ENCODE measurements around the gene EFL1. TPM values are rescaled to one million over a fixed set of nuclear protein-coding genes. Genes with fewer than 3 reads are reported as not detected.

Gene EFL1
- total and polyA plus RNA-seq, 2 of the 8 experiments (the other 6 are each of a cell fraction or from before 2014, with no cell fraction given), result 10.8 to 31.5 TPM

DNA sequence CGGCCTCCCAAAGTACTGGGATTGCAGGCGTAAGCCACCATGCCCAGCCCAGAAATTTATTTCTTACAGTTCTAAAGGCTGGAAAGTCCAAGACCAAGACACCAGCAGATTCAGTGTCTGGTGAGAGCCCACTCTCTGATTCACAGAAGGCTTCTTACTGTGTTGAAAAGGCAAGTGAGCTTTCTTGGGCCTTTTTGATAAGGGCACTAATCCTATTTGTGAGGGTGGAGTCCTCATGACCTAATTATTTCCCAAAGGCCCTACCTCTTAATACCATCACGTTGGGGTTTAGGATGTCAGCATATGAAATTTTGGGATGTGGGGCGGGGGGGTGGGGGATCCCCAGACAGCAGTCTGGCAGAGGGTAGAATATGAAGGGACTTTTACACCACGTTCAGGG lies 169.2 kb downstream of the EFL1 start:
- H3K14ac ChIP-seq (ENCODE audit: insufficient read length), result no peak overlapping the region
- no peak overlapping the region for H2BK15ac ChIP-seq (ENCODE audit: low read length)
- H4K8ac ChIP-seq (ENCODE audit: extremely low read depth, insufficient read depth, low read length), result no peak overlapping the region
- H3K27me3 ChIP-seq (replicated peaks in 1 of 4; ENCODE audit: control insufficient read depth in 3 of 4, extremely low read depth in 1 of 4, insufficient read depth in 3 of 4, low read length in 3 of 4), result no peaks in the 10 kb centered on the region; a peak in 1 of 7 replicates
- H2AFZ ChIP-seq (ENCODE audit: low read length), result no peak overlapping the region
- H2BK120ac ChIP-seq (replicated peaks; ENCODE audit: low read depth, low read length), result no peak overlapping the region
- ChIA-PET POLR2A (ENCODE audit: partially characterized antibody) (interaction anchor here (0.6 kb wide), 1 partner anchor 47 kb away, joined by 3 read pairs; no protein-coding TSS in a partner anchor), CTCF (ENCODE audit: partially characterized antibody) (interaction anchor here (0.6 to 2.6 kb wide), 6 partner anchors 10 to 280 kb away, joined by 3 to 12 read pairs (median 6); no protein-coding TSS in a partner anchor)
- no peaks in the 10 kb centered on the region for H3K23me2 ChIP-seq (ENCODE audit: low read depth, low read length)
- no peak overlapping the region for H4K91ac ChIP-seq (replicated peaks; ENCODE audit: insufficient read length, low read length)
- no peak overlapping the region for H2AK5ac ChIP-seq (ENCODE audit: low read depth, low read length)
- H4K20me1 ChIP-seq (replicated peaks in 1 of 2; ENCODE audit: control insufficient read depth in 1 of 2, insufficient read depth in 2 of 2, low read length in 2 of 2), result no peaks in the 10 kb centered on the region
- H3K9me3 ChIP-seq (ENCODE audit: insufficient read depth in 2 of 2, low read depth in 1 of 2, low read length in 1 of 2), result no peaks in the 10 kb centered on the region
- FAIRE-seq, result no peak
- no peaks in the 10 kb centered on the region for H3K79me2 ChIP-seq (ENCODE audit: control insufficient read depth in 1 of 2, insufficient read depth in 2 of 2, low read length in 2 of 2)
- H4K5ac ChIP-seq (ENCODE audit: insufficient read length, low read depth, low read length), result no peak overlapping the region
- H2BK5ac ChIP-seq (ENCODE audit: low read depth, low read length), result no peak overlapping the region
- 82% methylated on average over 4 of the region's 5 CpGs; no CpG with 5 or more reads in 1 of the 2 experiments for WGBS, 2 experiments (ENCODE audit: extremely low coverage in 1 of 2, insufficient coverage in 1 of 2, insufficient read length in 1 of 2, insufficient replicate concordance in 2 of 2, low coverage in 1 of 2, low lambda C conversion rate in 2 of 2, missing lambda C conversion rate in 1 of 2)
- H3K4me1 ChIP-seq (replicated peaks in 1 of 4; ENCODE audit: control insufficient read depth in 3 of 4, insufficient read depth in 4 of 4, low read length in 3 of 4), result peaks cover 0 to 4% (median 1%) of the 10 kb centered on the region in 4 experiments; a peak in 2 of 7 replicates
- H3K56ac ChIP-seq (replicated peaks; ENCODE audit: insufficient read length, low read depth, low read length), result no peak overlapping the region
- H3K4me2 ChIP-seq (ENCODE audit: insufficient read depth in 1 of 2, low read depth in 2 of 2, low read length in 2 of 2), result no peak overlapping the region
- no peaks in the 10 kb centered on the region for H3K36me3 ChIP-seq (ENCODE audit: control insufficient read depth in 2 of 4, insufficient read depth in 4 of 4, low read length in 3 of 4)
- no peak overlapping the region for H3K9ac ChIP-seq (replicated peaks in 1 of 4; ENCODE audit: extremely low read depth in 1 of 4, low read depth in 3 of 4, low read length in 3 of 4)
- H2BK12ac ChIP-seq (ENCODE audit: low read depth, low read length), result no peak overlapping the region
- DNase-seq (ENCODE audit: low read depth in 1 of 2, low spot score in 2 of 2), result no peak
- no peaks in the 10 kb centered on the region for H3K79me1 ChIP-seq (ENCODE audit: low read depth, low read length)
- H2BK20ac ChIP-seq (ENCODE audit: low read length), result no peak overlapping the region
- H3K4me3 ChIP-seq (ENCODE audit: extremely low read depth in 1 of 4, insufficient read depth in 2 of 4, low read depth in 3 of 4, low read length in 4 of 4), result no peak overlapping the region
- no peak overlapping the region for H3K23ac ChIP-seq (ENCODE audit: insufficient read length)
- no peak overlapping the region for H3K27ac ChIP-seq (ENCODE audit: low read depth, low read length)
- H3K4ac ChIP-seq (replicated peaks; ENCODE audit: insufficient read length, low read depth, low read length), result no peak overlapping the region
- H3K18ac ChIP-seq (ENCODE audit: extremely low read depth, low read length), result no peak overlapping the region
- TF ChIP-seq SP2 (IDR thresholded peaks at IDR 0.05; ENCODE audit: low read length) (no peak), KDM4A (IDR thresholded peaks at IDR 0.05; ENCODE audit: low read depth, low read length, severe bottlenecking) (no peak), SIRT6 (IDR thresholded peaks at IDR 0.05; ENCODE audit: low read length) (no peak), HDAC6 (IDR thresholded peaks at IDR 0.05; ENCODE audit: low read depth, low read length) (no peak), RBBP5 (IDR thresholded peaks at IDR 0.05; ENCODE audit: borderline replicate concordance, low read depth, low read length) (no peak), GTF2F1 (IDR thresholded peaks at IDR 0.05; ENCODE audit: borderline replicate concordance, low read depth, low read length) (no peak), SP1 (IDR thresholded peaks at IDR 0.05; ENCODE audit: low read depth, low read length) (no peak), CHD1 (IDR thresholded peaks at IDR 0.05; ENCODE audit: low read depth, low read length) (no peak), TEAD4 (IDR thresholded peaks at IDR 0.05; ENCODE audit: low read depth, low read length) (no peak), ASH2L (IDR thresholded peaks at IDR 0.05; ENCODE audit: low read length) (no peak), TAF7 (optimal IDR thresholded peaks at IDR 0.05; ENCODE audit: borderline replicate concordance, low read depth, low read length) (no peak), JUN (IDR thresholded peaks at IDR 0.05; ENCODE audit: low read depth, low read length) (no peak)
- TF ChIP-seq, protein P1, sequence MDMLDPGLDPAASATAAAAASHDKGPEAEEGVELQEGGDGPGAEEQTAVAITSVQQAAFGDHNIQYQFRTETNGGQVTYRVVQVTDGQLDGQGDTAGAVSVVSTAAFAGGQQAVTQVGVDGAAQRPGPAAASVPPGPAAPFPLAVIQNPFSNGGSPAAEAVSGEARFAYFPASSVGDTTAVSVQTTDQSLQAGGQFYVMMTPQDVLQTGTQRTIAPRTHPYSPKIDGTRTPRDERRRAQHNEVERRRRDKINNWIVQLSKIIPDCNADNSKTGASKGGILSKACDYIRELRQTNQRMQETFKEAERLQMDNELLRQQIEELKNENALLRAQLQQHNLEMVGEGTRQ (IDR thresholded peaks at IDR 0.05; ENCODE audit: low read length), result no peak
